ENCODE results near the gene RAD50. TPM values are rescaled to one million over a fixed set of nuclear protein-coding genes. Genes with fewer than 3 reads are reported as not detected.

The RAD50 gene
- polyA plus RNA-seq, 1 donor (not counting 4 experiments of a cell fraction or from before 2014, with no cell fraction given), result 26.3 TPM

DNA sequence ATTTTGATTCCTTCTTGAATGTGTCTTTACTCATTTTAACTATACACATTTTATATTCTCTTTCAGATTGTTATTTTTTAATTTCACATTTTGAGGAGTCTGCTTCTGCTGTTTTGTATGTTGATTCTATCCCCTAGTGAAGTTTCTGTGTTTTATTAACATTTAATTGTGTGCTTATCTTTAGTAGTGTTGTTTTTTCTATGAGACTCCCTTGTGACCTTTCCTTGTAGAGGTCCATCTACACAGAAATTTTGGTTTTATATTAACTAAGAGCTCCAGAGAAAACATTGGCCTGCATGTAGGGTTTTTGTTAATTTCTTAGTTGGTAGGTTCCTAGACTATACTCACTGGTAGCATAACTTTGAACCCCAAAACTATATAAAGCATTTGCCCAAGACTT is 65.8 kb downstream of the RAD50 start:
- H3K36me3 ChIP-seq (ENCODE audit: control insufficient read depth in 2 of 2, extremely low read depth in 1 of 2, insufficient read depth in 2 of 2, low read length in 2 of 2), result peaks cover 0 to 3% of the 10 kb centered on the region in 2 experiments
- no peak for FAIRE-seq
- no peaks in the 10 kb centered on the region for H4K20me1 ChIP-seq (ENCODE audit: control insufficient read depth, extremely low read depth, insufficient read depth, low read length)

DNA sequence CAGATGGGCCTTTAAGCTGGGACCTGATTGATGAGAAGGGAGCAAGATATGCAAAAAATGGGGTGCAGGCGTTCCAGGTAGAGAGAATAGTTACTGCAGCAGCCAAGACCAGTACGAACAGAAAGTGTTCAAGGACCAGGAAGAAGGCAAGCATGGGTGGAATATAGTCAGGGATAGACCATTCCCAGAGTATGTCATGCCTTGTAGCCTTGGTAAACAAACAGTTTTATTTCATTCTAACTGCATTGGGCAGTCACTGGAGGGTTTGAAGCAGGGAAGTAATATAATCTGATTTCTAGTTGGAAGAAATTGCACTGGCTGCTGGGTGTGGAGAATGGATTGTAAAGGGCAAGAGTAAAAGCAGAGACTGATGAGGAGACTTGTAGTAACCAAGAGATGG is 70.7 kb downstream of the RAD50 start:
- H3K4me1 ChIP-seq (ENCODE audit: control insufficient read depth, extremely low read depth, insufficient read depth, low read length), result no peaks in the 10 kb centered on the region
- no peaks in the 10 kb centered on the region for H3K79me2 ChIP-seq (ENCODE audit: control insufficient read depth, insufficient read depth, low read length)
- H3K4me3 ChIP-seq (ENCODE audit: control insufficient read depth in 2 of 3, extremely low read depth in 1 of 3, insufficient read depth in 2 of 3, low read depth in 1 of 3, low read length in 3 of 3), result no peak overlapping the region
- no peak for DNase-seq (ENCODE audit: low read depth, low spot score)
- H3K27me3 ChIP-seq (ENCODE audit: control insufficient read depth, extremely low read depth, insufficient read depth, low read length), result no peaks in the 10 kb centered on the region
- no peak overlapping the region for H3K27ac ChIP-seq (ENCODE audit: control insufficient read depth, insufficient read depth, low read length)
- FAIRE-seq, result no peak
- H3K9me3 ChIP-seq (ENCODE audit: control insufficient read depth, low read depth, low read length), result no peaks in the 10 kb centered on the region
- dilution Hi-C loops (cut with MboI; ENCODE audit: extremely low pct_ligation_motif_present, low sequenced_read_pairs), result no loop called here
- H3K4me2 ChIP-seq (ENCODE audit: control insufficient read depth, extremely low read depth, insufficient read depth, low read depth, low read length), result no peak overlapping the region
- TF ChIP-seq, protein P1, sequence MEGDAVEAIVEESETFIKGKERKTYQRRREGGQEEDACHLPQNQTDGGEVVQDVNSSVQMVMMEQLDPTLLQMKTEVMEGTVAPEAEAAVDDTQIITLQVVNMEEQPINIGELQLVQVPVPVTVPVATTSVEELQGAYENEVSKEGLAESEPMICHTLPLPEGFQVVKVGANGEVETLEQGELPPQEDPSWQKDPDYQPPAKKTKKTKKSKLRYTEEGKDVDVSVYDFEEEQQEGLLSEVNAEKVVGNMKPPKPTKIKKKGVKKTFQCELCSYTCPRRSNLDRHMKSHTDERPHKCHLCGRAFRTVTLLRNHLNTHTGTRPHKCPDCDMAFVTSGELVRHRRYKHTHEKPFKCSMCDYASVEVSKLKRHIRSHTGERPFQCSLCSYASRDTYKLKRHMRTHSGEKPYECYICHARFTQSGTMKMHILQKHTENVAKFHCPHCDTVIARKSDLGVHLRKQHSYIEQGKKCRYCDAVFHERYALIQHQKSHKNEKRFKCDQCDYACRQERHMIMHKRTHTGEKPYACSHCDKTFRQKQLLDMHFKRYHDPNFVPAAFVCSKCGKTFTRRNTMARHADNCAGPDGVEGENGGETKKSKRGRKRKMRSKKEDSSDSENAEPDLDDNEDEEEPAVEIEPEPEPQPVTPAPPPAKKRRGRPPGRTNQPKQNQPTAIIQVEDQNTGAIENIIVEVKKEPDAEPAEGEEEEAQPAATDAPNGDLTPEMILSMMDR (optimal IDR thresholded peaks at IDR 0.05 in 1 of 3, IDR thresholded peaks at IDR 0.05 in 1 of 3, conservative IDR thresholded peaks at IDR 0.05 in 1 of 3; ENCODE audit: extremely low read depth in 1 of 3, insufficient read depth in 2 of 3, low read length in 3 of 3), result no peak
- no peak for TF ChIP-seq EZH2 (IDR thresholded peaks at IDR 0.05; ENCODE audit: low read length)
- no peaks in the 10 kb centered on the region for H4K20me1 ChIP-seq (ENCODE audit: control insufficient read depth, extremely low read depth, insufficient read depth, low read length)
- no peak overlapping the region for H3K9ac ChIP-seq (ENCODE audit: control insufficient read depth, extremely low read depth, insufficient read depth, low read length)
- H3K36me3 ChIP-seq (ENCODE audit: control insufficient read depth in 2 of 2, extremely low read depth in 1 of 2, insufficient read depth in 2 of 2, low read length in 2 of 2), result peaks cover 0 to 7% of the 10 kb centered on the region in 2 experiments
- no peaks in the 10 kb centered on the region for H3K9me1 ChIP-seq (ENCODE audit: control insufficient read depth, extremely low read depth, insufficient read depth, low read length)
- no peak overlapping the region for H2AFZ ChIP-seq (ENCODE audit: control insufficient read depth, low read length)

More for the DNA sequence above, 65.8 kb downstream of the RAD50 start:
- DNase-seq (ENCODE audit: low read depth, low spot score), result no peak
- H3K9me3 ChIP-seq (ENCODE audit: control insufficient read depth, low read depth, low read length), result no peaks in the 10 kb centered on the region
- H3K4me3 ChIP-seq (ENCODE audit: control insufficient read depth in 2 of 3, extremely low read depth in 1 of 3, insufficient read depth in 2 of 3, low read depth in 1 of 3, low read length in 3 of 3), result no peak overlapping the region
- H3K27me3 ChIP-seq (ENCODE audit: control insufficient read depth, extremely low read depth, insufficient read depth, low read length), result no peaks in the 10 kb centered on the region
- no peak overlapping the region for H3K4me2 ChIP-seq (ENCODE audit: control insufficient read depth, extremely low read depth, insufficient read depth, low read depth, low read length)
- dilution Hi-C loops (cut with MboI; ENCODE audit: extremely low pct_ligation_motif_present, low sequenced_read_pairs), result no loop called here
- H3K9ac ChIP-seq (ENCODE audit: control insufficient read depth, extremely low read depth, insufficient read depth, low read length), result no peak overlapping the region
- H2AFZ ChIP-seq (ENCODE audit: control insufficient read depth, low read length), result no peak overlapping the region
- TF ChIP-seq, protein P1 (optimal IDR thresholded peaks at IDR 0.05 in 1 of 3, IDR thresholded peaks at IDR 0.05 in 1 of 3, conservative IDR thresholded peaks at IDR 0.05 in 1 of 3; ENCODE audit: extremely low read depth in 1 of 3, insufficient read depth in 2 of 3, low read length in 3 of 3), result no peak
- no peak for TF ChIP-seq EZH2 (IDR thresholded peaks at IDR 0.05; ENCODE audit: low read length)
- no peaks in the 10 kb centered on the region for H3K4me1 ChIP-seq (ENCODE audit: control insufficient read depth, extremely low read depth, insufficient read depth, low read length)
- H3K79me2 ChIP-seq (ENCODE audit: control insufficient read depth, insufficient read depth, low read length), result no peaks in the 10 kb centered on the region
- H3K27ac ChIP-seq (ENCODE audit: control insufficient read depth, insufficient read depth, low read length), result no peak overlapping the region
- H3K9me1 ChIP-seq (ENCODE audit: control insufficient read depth, extremely low read depth, insufficient read depth, low read length), result no peaks in the 10 kb centered on the region

Data from keratinocyte (primary cell).